CD4-positive, alpha-beta T cell (primary cell): ENCODE measurements around the gene MDM1. TPM values are rescaled to one million over a fixed set of nuclear protein-coding genes. Genes with fewer than 3 reads are reported as not detected.

ENCODE experiments used
- ATAC-seq: fragments of 200-7000 bp; cut with Tn5 transposase; one replicate; pipeline ENCODE4 v1.10.0; 2022; ENCODE audit warnings: mild to moderate bottlenecking; ENCODE audit not compliant: poor library complexity
- CTCF ChIA-PET: fragments of 350-600 bp; sonication (Branson Sonifier 250); formaldehyde crosslinking; loops from one replicate; lab custom pipeline; 2021; ENCODE audit warnings: antibody characterized with exemption, inconsistent platforms; lab: Charles Lee
- POLR2A ChIA-PET: fragments of 350-600 bp; sonication (Branson Sonifier 250); formaldehyde crosslinking; loops from one replicate; lab custom pipeline; 2021; ENCODE audit warnings: antibody characterized with exemption, inconsistent platforms; lab: Charles Lee
- DNase-seq, 14 experiments: peaks; one replicate each; pipeline ENCODE4 v3.0.0-alpha.2; 2013 to 2020; ENCODE audit warnings: mixed read lengths in 2 of 14
- H3K27ac ChIP-seq, 2 donors: one replicate each; pipeline versions ENCODE4 v1.5.1 to v1.7.0; 2013; ENCODE audit warnings: low read length in 2 of 2, low read depth in 1 of 2, mild to moderate bottlenecking in 1 of 2
- H3K27me3 ChIP-seq, 2 experiments: 1 replicate in 1 of 2; 2 replicates in 1 of 2; pipeline versions ENCODE4 v1.6.1 to v1.7.0; 2013; ENCODE audit warnings: low read length in 2 of 2, control low read depth in 1 of 2, mild to moderate bottlenecking in 1 of 2, moderate library complexity in 1 of 2; ENCODE audit not compliant: insufficient read depth in 2 of 2, control insufficient read depth in 1 of 2
- H3K36me3 ChIP-seq: one replicate; pipeline ENCODE4 v1.6.1; 2013; ENCODE audit warnings: low read length, control low read depth; ENCODE audit not compliant: insufficient read depth
- H3K4me1 ChIP-seq: one replicate; pipeline ENCODE4 v1.6.1; 2013; ENCODE audit warnings: low read length, control low read depth; ENCODE audit not compliant: insufficient read depth
- H3K4me3 ChIP-seq: one replicate; pipeline ENCODE4 v1.5.1; 2013; ENCODE audit warnings: mild to moderate bottlenecking, low read length, moderate library complexity
- H3K9me3 ChIP-seq, 2 experiments: 1 replicate in 1 of 2; 2 replicates in 1 of 2; pipeline versions ENCODE4 v1.6.1 to v1.7.0; 2013; ENCODE audit warnings: low read length in 2 of 2, mild to moderate bottlenecking in 2 of 2, control low read depth in 1 of 2, moderate library complexity in 1 of 2; ENCODE audit not compliant: control insufficient read depth in 1 of 2, insufficient read depth in 1 of 2
- H3K27ac Mint-ChIP-seq: one replicate; pipeline ENCODE4 v1.8.0; 2020; ENCODE audit warnings: mixed read lengths
- H3K27me3 Mint-ChIP-seq: one replicate; pipeline ENCODE4 v1.8.0; 2021; ENCODE audit warnings: mixed read lengths
- H3K36me3 Mint-ChIP-seq: one replicate; pipeline ENCODE4 v1.8.0; 2021; ENCODE audit warnings: low read depth, mixed read lengths
- H3K4me1 Mint-ChIP-seq: one replicate; pipeline ENCODE4 v1.8.0; 2021; ENCODE audit warnings: low read depth, mixed read lengths
- H3K4me3 Mint-ChIP-seq: one replicate; pipeline ENCODE4 v1.8.0; 2020; ENCODE audit warnings: mild to moderate bottlenecking, mixed read lengths
- H3K9me3 Mint-ChIP-seq: one replicate; pipeline ENCODE4 v1.8.0; 2020; ENCODE audit warnings: mixed read lengths
- CTCF ChIP-seq: fragments of 200-600 bp; IDR thresholded peaks from one replicate; pipeline ENCODE4 v1.8.0; 2022; ENCODE audit warnings: antibody characterized with exemption, mild to moderate bottlenecking
- intact Hi-C, 2 experiments: fragments of 100-400 bp; cut with DNase I in 1 of 2; cut with micrococcal nuclease in 1 of 2; formaldehyde crosslinking; loops; one replicate each; pipeline versions ENCODE4 v1.15.1 to v1.9.0; 2023 to 2025; cut with DNase I, micrococcal nuclease
- total RNA-seq, 174 experiments: library from RNA in 2 of 174; stranded (reverse) in 2 of 174; gene quantifications; one replicate each; pipeline ENCODE4 v1.2.3 and lab custom pipeline; 2021 to 2026

Gene MDM1
- total RNA-seq, 2 experiments from 2014 or later = 11.0 to 11.6 TPM

- H3K4me3 ChIP-seq = no peak overlapping the region
Observed at GRCh38 chr12:68276402-68276930, 55.7 kb downstream of the MDM1 start.

GRCh38 chr12:68272732-68273131 lies 59.4 kb downstream of the MDM1 start:
- Mint-ChIP-seq H3K4me3 (no peak overlapping the region), H3K9me3 (no peaks in the 10 kb centered on the region), H3K27me3 (no peaks in the 10 kb centered on the region), H3K36me3 (no peaks in the 10 kb centered on the region), H3K4me1 (peaks cover 4% of the 10 kb centered on the region), H3K27ac (no peak overlapping the region)
- Histone ChIP-seq H3K27me3 (no peaks in the 10 kb centered on the region), H3K27ac (no peak overlapping the region), H3K9me3 (no peaks in the 10 kb centered on the region), H3K36me3 (no peaks in the 10 kb centered on the region), H3K4me1 (peaks cover under 1% of the 10 kb centered on the region), H3K4me3 (no peak overlapping the region)
- ChIA-PET POLR2A (no interaction called here), CTCF (interaction anchor here (0.7 kb wide), 1 partner anchor 44 kb away, joined by 3 read pairs; no protein-coding TSS in a partner anchor)
- intact Hi-C loops = no loop called here
- no peak for ATAC-seq
- DNase-seq = no peak
- TF ChIP-seq CTCF = no peak

More at GRCh38 chr12:68276402-68276930, 55.7 kb downstream of the MDM1 start:
- Histone ChIP-seq H3K9me3 (no peaks in the 10 kb centered on the region), H3K36me3 (no peaks in the 10 kb centered on the region), H3K27ac (no peak overlapping the region), H3K27me3 (no peaks in the 10 kb centered on the region), H3K4me1 (peaks cover 3% of the 10 kb centered on the region)
- ATAC-seq (no peak), DNase-seq (no peak)
- H3K4me1 Mint-ChIP-seq = peaks cover 4% of the 10 kb centered on the region
- no peak overlapping the region for H3K27ac Mint-ChIP-seq
- POLR2A ChIA-PET = no interaction called here
- H3K36me3 Mint-ChIP-seq = no peaks in the 10 kb centered on the region
- intact Hi-C loops = no loop called here
- no peak overlapping the region for H3K4me3 Mint-ChIP-seq
- no peak for TF ChIP-seq CTCF
- H3K9me3 Mint-ChIP-seq = no peaks in the 10 kb centered on the region
- CTCF ChIA-PET = no interaction called here
- H3K27me3 Mint-ChIP-seq = no peaks in the 10 kb centered on the region

DNA sequence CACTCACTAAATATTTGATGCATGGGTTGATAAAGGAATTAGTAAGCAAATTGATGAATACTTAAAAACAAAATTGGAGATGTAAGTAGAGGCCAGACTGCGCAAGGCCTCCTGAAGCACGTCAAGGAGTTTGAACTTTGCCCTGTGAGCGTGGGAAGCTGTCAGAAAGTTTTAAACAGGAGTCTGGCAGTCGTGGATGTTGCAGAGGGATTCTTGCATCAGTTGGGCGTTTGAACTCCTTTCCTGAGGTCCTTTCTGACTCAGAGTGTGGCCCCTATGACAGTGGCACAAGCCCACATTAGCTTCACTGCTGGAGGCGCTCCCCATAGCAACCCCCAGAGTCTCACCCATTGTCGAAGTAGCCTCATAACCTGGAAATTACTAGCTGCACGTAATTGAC lies 60.8 kb downstream of the MDM1 start:
- intact Hi-C loops = no loop called here
- ATAC-seq (no peak), DNase-seq (no peak)
- no peaks in the 10 kb centered on the region for H3K4me1 ChIP-seq
- no peaks in the 10 kb centered on the region for H3K4me1 Mint-ChIP-seq
- H3K36me3 ChIP-seq = no peaks in the 10 kb centered on the region
- H3K9me3 ChIP-seq = no peaks in the 10 kb centered on the region
- POLR2A ChIA-PET = no interaction called here
- TF ChIP-seq CTCF = no peak
- H3K9me3 Mint-ChIP-seq = no peaks in the 10 kb centered on the region
- no peaks in the 10 kb centered on the region for H3K36me3 Mint-ChIP-seq
- CTCF ChIA-PET = no interaction called here
- no peaks in the 10 kb centered on the region for H3K27me3 ChIP-seq
- H3K27ac ChIP-seq = no peak overlapping the region
- no peak overlapping the region for H3K4me3 Mint-ChIP-seq
- H3K27ac Mint-ChIP-seq = no peak overlapping the region
- H3K4me3 ChIP-seq = no peak overlapping the region
- H3K27me3 Mint-ChIP-seq = no peaks in the 10 kb centered on the region
